HEK293 (cell line): Measurements from ENCODE around the gene PCDH9.

Experiments used
- CTCF ChIA-PET: fragments of 350-600 bp; formaldehyde crosslinking; extraction: SDS; loops from one replicate; lab custom pipeline; 2021; ENCODE audit warnings: antibody characterized with exemption; lab: Yijun Ruan, JAX
- POLR2A ChIA-PET: fragments of 300-600 bp; formaldehyde crosslinking; extraction: SDS; loops from one replicate; lab custom pipeline; 2020; ENCODE audit warnings: antibody characterized with exemption, inconsistent platforms; lab: Yijun Ruan, JAX
- H3K27ac ChIP-seq: fragments of 200-500 bp; sonication (Bioruptor generic); 2 replicates; pipeline ENCODE4 v1.5.1; 2014; ENCODE audit warnings: low read depth, low read length, control low read depth, inconsistent platforms; ENCODE audit errors: extremely low read depth
- H3K36me3 ChIP-seq, 2 experiments: fragments of 200-500 bp in 1 of 2; sonication (Bioruptor generic) in 1 of 2; 1 replicate in 1 of 2; 2 replicates in 1 of 2; pipeline ENCODE4 v1.5.1; 2014 to 2017; ENCODE audit warnings: inconsistent platforms in 2 of 2, low read length in 2 of 2; ENCODE audit not compliant: control insufficient read depth in 2 of 2, insufficient read depth in 1 of 2
- H3K4me1 ChIP-seq: fragments of 200-500 bp; sonication (Bioruptor generic); 2 replicates; pipeline ENCODE4 v1.5.1; 2014; ENCODE audit warnings: mild to moderate bottlenecking, low read length, inconsistent platforms; ENCODE audit not compliant: control insufficient read depth, insufficient read depth
- H3K4me3 ChIP-seq: 2 replicates; pipeline ENCODE4 v1.5.1; 2011; ENCODE audit warnings: low read depth, mild to moderate bottlenecking, control low read depth, low read length, moderate library complexity
- H3K9me3 ChIP-seq: fragments of 200-500 bp; sonication (Bioruptor generic); 2 replicates; pipeline ENCODE4 v1.5.1; 2014; ENCODE audit warnings: low read depth, low read length, inconsistent platforms; ENCODE audit not compliant: control insufficient read depth, insufficient read depth
- GLIS2 ChIP-seq: fragments of 450-650 bp; formaldehyde crosslinking; IDR thresholded peaks from 2 replicates; pipeline ENCODE4 v1.5.1; 2016; ENCODE audit warnings: missing biosample characterization, missing genetic modification characterization
- HOXD13 ChIP-seq: sonication (generic); formaldehyde crosslinking; IDR thresholded peaks from 2 replicates; pipeline ENCODE4 v1.8.0; 2022; ENCODE audit warnings: missing genetic modification reagents, borderline replicate concordance
- IKZF3 ChIP-seq: fragments of 450-650 bp; IDR thresholded peaks from 2 replicates; pipeline ENCODE4 v1.5.0; 2018; ENCODE audit warnings: missing biosample characterization, mild to moderate bottlenecking, missing genetic modification characterization, moderate library complexity
- KLF9 ChIP-seq: fragments of 450-650 bp; formaldehyde crosslinking; IDR thresholded peaks from 2 replicates; pipeline ENCODE4 v1.5.1; 2016; ENCODE audit warnings: missing biosample characterization, missing genetic modification characterization, low read depth
- RBAK ChIP-seq: fragments of 450-650 bp; formaldehyde crosslinking; IDR thresholded peaks from 2 replicates; pipeline ENCODE4 v1.5.1; 2016; ENCODE audit warnings: missing biosample characterization, missing genetic modification characterization
- ZBTB21 ChIP-seq: fragments of 450-650 bp; formaldehyde crosslinking; IDR thresholded peaks from 2 replicates; pipeline ENCODE4 v1.5.1; 2017; ENCODE audit warnings: missing biosample characterization, missing genetic modification characterization
- ZEB2 ChIP-seq: fragments of 450-650 bp; formaldehyde crosslinking; IDR thresholded peaks from 2 replicates; pipeline ENCODE4 v1.5.1; 2016; ENCODE audit warnings: missing biosample characterization, missing genetic modification characterization
- ZNF169 ChIP-seq: fragments of 450-650 bp; formaldehyde crosslinking; IDR thresholded peaks from 2 replicates; pipeline ENCODE4 v1.5.1; 2016; ENCODE audit warnings: missing biosample characterization, missing genetic modification characterization
- ZNF341 ChIP-seq: fragments of 450-650 bp; formaldehyde crosslinking; IDR thresholded peaks from 2 replicates; pipeline ENCODE4; 2016; ENCODE audit warnings: low read depth, missing biosample characterization, missing genetic modification characterization
- ZNF366 ChIP-seq: fragments of 450-650 bp; formaldehyde crosslinking; conservative IDR thresholded peaks from 2 replicates; pipeline ENCODE4 v1.5.1; 2016; ENCODE audit warnings: missing biosample characterization, missing genetic modification characterization
- ZNF391 ChIP-seq: fragments of 450-650 bp; formaldehyde crosslinking; IDR thresholded peaks from 2 replicates; pipeline ENCODE4 v1.5.1; 2016; ENCODE audit warnings: low read depth, missing biosample characterization, missing genetic modification characterization, borderline replicate concordance
- ZNF394 ChIP-seq: fragments of 450-650 bp; formaldehyde crosslinking; IDR thresholded peaks from 2 replicates; pipeline ENCODE4 v1.5.1; 2016; ENCODE audit warnings: missing biosample characterization, missing genetic modification characterization, mild to moderate bottlenecking, moderate library complexity, borderline replicate concordance
- ZNF404 ChIP-seq: fragments of 450-650 bp; formaldehyde crosslinking; IDR thresholded peaks from 2 replicates; pipeline ENCODE4 v1.5.1; 2017; ENCODE audit warnings: missing biosample characterization, missing genetic modification characterization
- ZNF510 ChIP-seq: fragments of 450-650 bp; formaldehyde crosslinking; IDR thresholded peaks from 2 replicates; pipeline ENCODE4 v1.5.1; 2018; ENCODE audit warnings: mild to moderate bottlenecking, missing genetic modification characterization, missing biosample characterization; ENCODE audit not compliant: insufficient replicate concordance
- ZNF530 ChIP-seq: fragments of 450-650 bp; formaldehyde crosslinking; IDR thresholded peaks from 2 replicates; pipeline ENCODE4 v1.5.1; 2016; ENCODE audit warnings: low read depth, missing biosample characterization, missing genetic modification characterization
- ZNF548 ChIP-seq: fragments of 450-650 bp; formaldehyde crosslinking; IDR thresholded peaks from 2 replicates; pipeline ENCODE4 v1.5.1; 2016; ENCODE audit warnings: missing biosample characterization, missing genetic modification characterization
- ZNF654 ChIP-seq: fragments of 450-650 bp; formaldehyde crosslinking; IDR thresholded peaks from 2 replicates; pipeline ENCODE4 v1.5.1; 2016; ENCODE audit warnings: low read depth, missing biosample characterization, missing genetic modification characterization
- ZNF670 ChIP-seq: fragments of 450-650 bp; formaldehyde crosslinking; IDR thresholded peaks from 2 replicates; pipeline ENCODE4 v1.5.1; 2016; ENCODE audit warnings: missing biosample characterization, missing genetic modification characterization, low read depth
- ZSCAN16 ChIP-seq: fragments of 450-650 bp; formaldehyde crosslinking; IDR thresholded peaks from 2 replicates; pipeline ENCODE4 v1.5.1; 2016; ENCODE audit warnings: missing biosample characterization, missing genetic modification characterization
- TF ChIP-seq, protein P1 (sequence below): fragments of 450-650 bp; formaldehyde crosslinking; IDR thresholded peaks from 2 replicates; pipeline ENCODE4 v1.5.1; 2017; ENCODE audit warnings: missing biosample characterization, missing genetic modification characterization
- TF ChIP-seq, protein P2 (sequence below): fragments of 450-650 bp; formaldehyde crosslinking; IDR thresholded peaks from 2 replicates; pipeline ENCODE4 v1.5.1; 2016; ENCODE audit warnings: missing biosample characterization, missing genetic modification characterization
- TF ChIP-seq, protein P3 (sequence below): fragments of 450-650 bp; formaldehyde crosslinking; IDR thresholded peaks from 2 replicates; pipeline ENCODE4 v1.5.1; 2017; ENCODE audit warnings: missing biosample characterization, missing genetic modification characterization
- TF ChIP-seq, protein P4 (sequence below): fragments of 450-650 bp; formaldehyde crosslinking; IDR thresholded peaks from 2 replicates; pipeline ENCODE4 v1.5.1; 2016; ENCODE audit warnings: missing biosample characterization, missing genetic modification characterization
- TF ChIP-seq, protein P5 (sequence below): IDR thresholded peaks from 2 replicates; pipeline ENCODE4 v1.6.1; 2011; ENCODE audit warnings: mild to moderate bottlenecking, low read depth, low read length, borderline replicate concordance
- TF ChIP-seq, protein P6 (sequence below): fragments of 450-650 bp; formaldehyde crosslinking; IDR thresholded peaks from 2 replicates; pipeline ENCODE4 v1.5.1; 2016; ENCODE audit warnings: missing biosample characterization, missing genetic modification characterization

The PCDH9 gene

DNA sequence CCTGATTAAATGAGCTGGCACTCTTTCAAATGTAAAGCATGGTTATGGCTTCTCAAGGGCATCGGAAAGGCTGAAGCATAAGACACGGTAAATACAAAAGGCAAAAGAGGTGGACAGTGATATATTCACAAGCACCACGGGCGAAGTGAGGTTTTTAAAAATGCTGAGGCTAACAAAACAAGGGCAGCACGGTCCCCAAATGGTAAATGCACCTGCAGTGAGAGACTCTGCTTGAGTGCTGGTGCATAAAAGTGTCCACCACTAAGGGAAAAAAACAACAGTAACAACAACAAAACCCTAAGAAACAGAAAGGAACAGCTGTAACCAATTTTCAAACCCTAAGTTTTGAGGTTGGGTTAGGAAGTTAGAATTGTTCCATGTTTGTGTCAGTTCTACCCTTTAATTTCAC is 234.9 kb downstream of the PCDH9 start:
- TF ChIP-seq RBAK (tag by site-specific recombination), result no peak
- TF ChIP-seq IKZF3 (tag by site-specific recombination), result no peak
- TF ChIP-seq, protein P1, sequence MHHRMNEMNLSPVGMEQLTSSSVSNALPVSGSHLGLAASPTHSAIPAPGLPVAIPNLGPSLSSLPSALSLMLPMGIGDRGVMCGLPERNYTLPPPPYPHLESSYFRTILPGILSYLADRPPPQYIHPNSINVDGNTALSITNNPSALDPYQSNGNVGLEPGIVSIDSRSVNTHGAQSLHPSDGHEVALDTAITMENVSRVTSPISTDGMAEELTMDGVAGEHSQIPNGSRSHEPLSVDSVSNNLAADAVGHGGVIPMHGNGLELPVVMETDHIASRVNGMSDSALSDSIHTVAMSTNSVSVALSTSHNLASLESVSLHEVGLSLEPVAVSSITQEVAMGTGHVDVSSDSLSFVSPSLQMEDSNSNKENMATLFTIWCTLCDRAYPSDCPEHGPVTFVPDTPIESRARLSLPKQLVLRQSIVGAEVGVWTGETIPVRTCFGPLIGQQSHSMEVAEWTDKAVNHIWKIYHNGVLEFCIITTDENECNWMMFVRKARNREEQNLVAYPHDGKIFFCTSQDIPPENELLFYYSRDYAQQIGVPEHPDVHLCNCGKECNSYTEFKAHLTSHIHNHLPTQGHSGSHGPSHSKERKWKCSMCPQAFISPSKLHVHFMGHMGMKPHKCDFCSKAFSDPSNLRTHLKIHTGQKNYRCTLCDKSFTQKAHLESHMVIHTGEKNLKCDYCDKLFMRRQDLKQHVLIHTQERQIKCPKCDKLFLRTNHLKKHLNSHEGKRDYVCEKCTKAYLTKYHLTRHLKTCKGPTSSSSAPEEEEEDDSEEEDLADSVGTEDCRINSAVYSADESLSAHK (tag by site-specific recombination), result no peak
- TF ChIP-seq, protein P2, sequence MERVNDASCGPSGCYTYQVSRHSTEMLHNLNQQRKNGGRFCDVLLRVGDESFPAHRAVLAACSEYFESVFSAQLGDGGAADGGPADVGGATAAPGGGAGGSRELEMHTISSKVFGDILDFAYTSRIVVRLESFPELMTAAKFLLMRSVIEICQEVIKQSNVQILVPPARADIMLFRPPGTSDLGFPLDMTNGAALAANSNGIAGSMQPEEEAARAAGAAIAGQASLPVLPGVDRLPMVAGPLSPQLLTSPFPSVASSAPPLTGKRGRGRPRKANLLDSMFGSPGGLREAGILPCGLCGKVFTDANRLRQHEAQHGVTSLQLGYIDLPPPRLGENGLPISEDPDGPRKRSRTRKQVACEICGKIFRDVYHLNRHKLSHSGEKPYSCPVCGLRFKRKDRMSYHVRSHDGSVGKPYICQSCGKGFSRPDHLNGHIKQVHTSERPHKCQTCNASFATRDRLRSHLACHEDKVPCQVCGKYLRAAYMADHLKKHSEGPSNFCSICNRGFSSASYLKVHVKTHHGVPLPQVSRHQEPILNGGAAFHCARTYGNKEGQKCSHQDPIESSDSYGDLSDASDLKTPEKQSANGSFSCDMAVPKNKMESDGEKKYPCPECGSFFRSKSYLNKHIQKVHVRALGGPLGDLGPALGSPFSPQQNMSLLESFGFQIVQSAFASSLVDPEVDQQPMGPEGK, result no peak
- TF ChIP-seq ZNF510 (tag by site-specific recombination), result no peak
- no peak for TF ChIP-seq ZBTB21 (tag by site-specific recombination)
- TF ChIP-seq ZNF530 (tag by site-specific recombination), result no peak
- TF ChIP-seq ZNF548 (tag by site-specific recombination), result no peak
- TF ChIP-seq, protein P3, sequence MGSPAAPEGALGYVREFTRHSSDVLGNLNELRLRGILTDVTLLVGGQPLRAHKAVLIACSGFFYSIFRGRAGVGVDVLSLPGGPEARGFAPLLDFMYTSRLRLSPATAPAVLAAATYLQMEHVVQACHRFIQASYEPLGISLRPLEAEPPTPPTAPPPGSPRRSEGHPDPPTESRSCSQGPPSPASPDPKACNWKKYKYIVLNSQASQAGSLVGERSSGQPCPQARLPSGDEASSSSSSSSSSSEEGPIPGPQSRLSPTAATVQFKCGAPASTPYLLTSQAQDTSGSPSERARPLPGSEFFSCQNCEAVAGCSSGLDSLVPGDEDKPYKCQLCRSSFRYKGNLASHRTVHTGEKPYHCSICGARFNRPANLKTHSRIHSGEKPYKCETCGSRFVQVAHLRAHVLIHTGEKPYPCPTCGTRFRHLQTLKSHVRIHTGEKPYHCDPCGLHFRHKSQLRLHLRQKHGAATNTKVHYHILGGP (tag by site-specific recombination), result no peak
- no peak for TF ChIP-seq ZNF391 (tag by site-specific recombination)
- no peak for TF ChIP-seq KLF9
- no peak for TF ChIP-seq ZNF394
- TF ChIP-seq HOXD13 (CRISPR knock-in tag), result no peak
- TF ChIP-seq, protein P4, sequence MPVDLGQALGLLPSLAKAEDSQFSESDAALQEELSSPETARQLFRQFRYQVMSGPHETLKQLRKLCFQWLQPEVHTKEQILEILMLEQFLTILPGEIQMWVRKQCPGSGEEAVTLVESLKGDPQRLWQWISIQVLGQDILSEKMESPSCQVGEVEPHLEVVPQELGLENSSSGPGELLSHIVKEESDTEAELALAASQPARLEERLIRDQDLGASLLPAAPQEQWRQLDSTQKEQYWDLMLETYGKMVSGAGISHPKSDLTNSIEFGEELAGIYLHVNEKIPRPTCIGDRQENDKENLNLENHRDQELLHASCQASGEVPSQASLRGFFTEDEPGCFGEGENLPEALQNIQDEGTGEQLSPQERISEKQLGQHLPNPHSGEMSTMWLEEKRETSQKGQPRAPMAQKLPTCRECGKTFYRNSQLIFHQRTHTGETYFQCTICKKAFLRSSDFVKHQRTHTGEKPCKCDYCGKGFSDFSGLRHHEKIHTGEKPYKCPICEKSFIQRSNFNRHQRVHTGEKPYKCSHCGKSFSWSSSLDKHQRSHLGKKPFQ (tag by site-specific recombination), result no peak
- no peak for TF ChIP-seq ZNF670 (tag by site-specific recombination)
- no peak for TF ChIP-seq ZNF654 (tag by site-specific recombination)
- no peak overlapping the region for H3K27ac ChIP-seq
- CTCF ChIA-PET, result interaction anchor here (0.6 kb wide), 1 partner anchor 39 kb away, joined by 3 read pairs; no protein-coding TSS in a partner anchor
- H3K9me3 ChIP-seq, result no peaks in the 10 kb centered on the region
- no peaks in the 10 kb centered on the region for H3K4me1 ChIP-seq
- no peaks in the 10 kb centered on the region for H3K36me3 ChIP-seq
- POLR2A ChIA-PET, result no interaction called here
- H3K4me3 ChIP-seq, result no peak overlapping the region

DNA sequence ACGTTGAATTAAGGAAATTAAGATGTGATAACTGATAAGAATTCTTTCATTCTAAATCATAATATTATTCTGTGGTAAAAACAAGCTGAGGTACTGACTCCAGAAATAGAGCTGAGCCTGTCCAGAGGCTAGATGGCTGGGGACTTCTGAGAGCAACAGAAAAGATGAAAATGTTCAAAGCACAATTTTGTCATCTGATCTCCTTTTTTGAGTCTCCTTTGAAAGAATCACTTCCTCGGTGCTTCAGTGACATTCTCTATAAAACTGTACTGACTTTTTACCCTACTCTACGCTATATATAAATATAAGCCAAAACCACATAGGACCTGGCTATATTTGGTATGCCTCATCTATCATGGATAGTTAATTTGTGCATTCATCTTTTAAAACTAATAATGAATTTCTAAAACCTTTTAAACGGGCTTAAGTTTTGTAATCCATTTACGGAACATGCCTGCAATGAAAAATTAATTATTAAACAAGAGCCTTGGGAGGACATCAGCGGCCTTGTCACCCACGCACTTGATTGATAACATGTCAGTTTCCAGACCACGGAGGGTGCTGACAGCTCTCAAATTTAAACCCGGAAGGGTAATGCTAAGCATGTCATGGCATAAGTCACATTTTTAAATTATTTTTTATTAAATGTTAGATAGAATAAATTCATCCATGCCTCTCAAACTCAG is 235.5 kb downstream of the PCDH9 start:
- ChIA-PET POLR2A (no interaction called here), CTCF (interaction anchor here (0.6 to 1.2 kb wide), 3 partner anchors 20 to 39 kb away, joined by 3 read pairs; no protein-coding TSS in a partner anchor)

More for the DNA sequence above, 235.5 kb downstream of the PCDH9 start:
- H3K27ac ChIP-seq, result no peak overlapping the region
- no peak overlapping the region for H3K4me3 ChIP-seq
- H3K36me3 ChIP-seq, result no peaks in the 10 kb centered on the region
- TF ChIP-seq, protein P5, sequence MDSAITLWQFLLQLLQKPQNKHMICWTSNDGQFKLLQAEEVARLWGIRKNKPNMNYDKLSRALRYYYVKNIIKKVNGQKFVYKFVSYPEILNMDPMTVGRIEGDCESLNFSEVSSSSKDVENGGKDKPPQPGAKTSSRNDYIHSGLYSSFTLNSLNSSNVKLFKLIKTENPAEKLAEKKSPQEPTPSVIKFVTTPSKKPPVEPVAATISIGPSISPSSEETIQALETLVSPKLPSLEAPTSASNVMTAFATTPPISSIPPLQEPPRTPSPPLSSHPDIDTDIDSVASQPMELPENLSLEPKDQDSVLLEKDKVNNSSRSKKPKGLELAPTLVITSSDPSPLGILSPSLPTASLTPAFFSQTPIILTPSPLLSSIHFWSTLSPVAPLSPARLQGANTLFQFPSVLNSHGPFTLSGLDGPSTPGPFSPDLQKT, result no peak
- no peak for TF ChIP-seq ZEB2 (tag by site-specific recombination)
- no peak for TF ChIP-seq ZNF404 (tag by site-specific recombination)
- TF ChIP-seq ZNF341 (tag by site-specific recombination), result no peak
- TF ChIP-seq ZNF530 (tag by site-specific recombination), result no peak
- TF ChIP-seq, protein P6, sequence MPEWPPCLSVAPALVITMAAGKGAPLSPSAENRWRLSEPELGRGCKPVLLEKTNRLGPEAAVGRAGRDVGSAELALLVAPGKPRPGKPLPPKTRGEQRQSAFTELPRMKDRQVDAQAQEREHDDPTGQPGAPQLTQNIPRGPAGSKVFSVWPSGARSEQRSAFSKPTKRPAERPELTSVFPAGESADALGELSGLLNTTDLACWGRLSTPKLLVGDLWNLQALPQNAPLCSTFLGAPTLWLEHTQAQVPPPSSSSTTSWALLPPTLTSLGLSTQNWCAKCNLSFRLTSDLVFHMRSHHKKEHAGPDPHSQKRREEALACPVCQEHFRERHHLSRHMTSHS (tag by site-specific recombination), result no peak
- no peak for TF ChIP-seq GLIS2 (tag by site-specific recombination)
- no peak for TF ChIP-seq ZNF169 (tag by site-specific recombination)
- TF ChIP-seq ZNF366 (tag by site-specific recombination), result no peak
- no peak for TF ChIP-seq ZSCAN16 (tag by site-specific recombination)
- no peaks in the 10 kb centered on the region for H3K4me1 ChIP-seq
- no peaks in the 10 kb centered on the region for H3K9me3 ChIP-seq
